CD4-positive, alpha-beta memory T cell (primary cell): Measurements from ENCODE around the gene RAPGEF4. TPM values are rescaled to one million over a fixed set of nuclear protein-coding genes. Genes with fewer than 3 reads are reported as not detected.
A peak's percentile ranks its signal among the peaks of the same experiment; 100 is the strongest.

Experiments used
- CTCF ChIA-PET: fragments of 350-600 bp; sonication (Branson Sonifier 250); formaldehyde crosslinking; loops from one replicate; lab custom pipeline; 2021; ENCODE audit warnings: inconsistent platforms; ENCODE audit not compliant: partially characterized antibody; lab: Charles Lee
- POLR2A ChIA-PET: fragments of 350-600 bp; sonication (Branson Sonifier 250); formaldehyde crosslinking; loops from one replicate; lab custom pipeline; 2021; ENCODE audit not compliant: partially characterized antibody; lab: Charles Lee
- DNase-seq, 5 donors: peaks; one replicate each; pipeline versions ENCODE4 v3.0.0 to v3.0.0-alpha.2; 2020 to 2022; ENCODE audit warnings: mixed read lengths in 1 of 5
- H3K27ac ChIP-seq: one replicate; pipeline ENCODE4 v1.7.0; 2013; ENCODE audit warnings: low read depth, low read length
- H3K27me3 ChIP-seq: 2 replicates; pipeline ENCODE4 v1.7.0; 2013; ENCODE audit warnings: mild to moderate bottlenecking, low read length, moderate library complexity; ENCODE audit not compliant: insufficient read depth
- H3K36me3 ChIP-seq: 2 replicates; pipeline ENCODE4 v1.7.0; 2013; ENCODE audit warnings: mild to moderate bottlenecking, low read length, moderate library complexity; ENCODE audit not compliant: insufficient read depth
- H3K4me1 ChIP-seq: 2 replicates; pipeline ENCODE4 v1.7.0; 2013; ENCODE audit warnings: mild to moderate bottlenecking, low read length, moderate library complexity; ENCODE audit not compliant: insufficient read depth
- H3K4me3 ChIP-seq, 2 donors: one replicate each; pipeline ENCODE4 v1.7.0; 2013; ENCODE audit warnings: low read length in 2 of 2, mild to moderate bottlenecking in 1 of 2
- H3K9me3 ChIP-seq, 2 donors: one replicate each; pipeline ENCODE4 v1.7.0; 2013; ENCODE audit warnings: low read length in 2 of 2, control low read depth in 1 of 2; ENCODE audit not compliant: control insufficient read depth in 1 of 2
- H3K27ac Mint-ChIP-seq, 7 donors: one replicate each; pipeline ENCODE4 v1.8.0; 2020 to 2021; ENCODE audit warnings: mixed read lengths in 7 of 7, mild to moderate bottlenecking in 6 of 7, inconsistent platforms in 3 of 7, moderate library complexity in 3 of 7
- H3K27me3 Mint-ChIP-seq, 2 donors: one replicate each; pipeline ENCODE4 v1.8.0; 2020 to 2021; ENCODE audit warnings: mixed read lengths in 2 of 2
- H3K36me3 Mint-ChIP-seq, 2 donors: one replicate each; pipeline ENCODE4 v1.8.0; 2020 to 2021; ENCODE audit warnings: mixed read lengths in 2 of 2, inconsistent platforms in 1 of 2, mild to moderate bottlenecking in 1 of 2
- H3K4me1 Mint-ChIP-seq, 4 donors: one replicate each; pipeline ENCODE4 v1.8.0; 2020 to 2021; ENCODE audit warnings: mixed read lengths in 4 of 4, mild to moderate bottlenecking in 1 of 4
- H3K4me3 Mint-ChIP-seq, 8 donors: one replicate each; pipeline ENCODE4 v1.8.0; 2020 to 2021; ENCODE audit warnings: mixed read lengths in 8 of 8, mild to moderate bottlenecking in 7 of 8, moderate library complexity in 6 of 8, inconsistent platforms in 3 of 8
- H3K9me3 Mint-ChIP-seq, 8 donors: one replicate each; pipeline ENCODE4 v1.8.0; 2020 to 2021; ENCODE audit warnings: mixed read lengths in 8 of 8, mild to moderate bottlenecking in 5 of 8, inconsistent platforms in 3 of 8, moderate library complexity in 1 of 8
- intact Hi-C: fragments of 100-400 bp; cut with micrococcal nuclease; formaldehyde crosslinking; loops from one replicate; pipeline ENCODE4 v1.15.1; 2023
- polyA plus RNA-seq, 2 donors: library from polyadenylated mRNA; unstranded; fragments of 300-500 nt; fragmentation: Illumina TruSeq; gene quantifications; one replicate each; pipeline ENCODE4 v1.2.3, GENCODE V29; 2021
- total RNA-seq, 2 experiments: library from RNA; stranded (reverse); gene quantifications; one replicate each; pipeline ENCODE4 v1.2.3, GENCODE V29; 2021

RAPGEF4 gene
- total RNA-seq (not detected), polyA plus RNA-seq (not detected)

- Mint-ChIP-seq H3K9me3 (no peaks in the 10 kb centered on the region), H3K36me3 (no peaks in the 10 kb centered on the region), H3K4me1 (peaks cover 0 to 8% (median 6%) of the 10 kb centered on the region in 4 donors), H3K27ac (no peak within 1 kb of the TSS), H3K27me3 (peaks cover 38 to 45% of the 10 kb centered on the region in 2 donors), H3K4me3 (peak within 1 kb of the TSS; percentile 52 to 81 (median 70))
- Histone ChIP-seq H3K4me1 (peaks cover 5% of the 10 kb centered on the region), H3K27ac (no peak within 1 kb of the TSS), H3K4me3 (no peak within 1 kb of the TSS), H3K9me3 (no peaks in the 10 kb centered on the region), H3K27me3 (peaks cover 15% of the 10 kb centered on the region), H3K36me3 (no peaks in the 10 kb centered on the region)
- ChIA-PET CTCF (no interaction called here), POLR2A (no interaction called here)
- intact Hi-C loops: no loop called here
- no peak for DNase-seq
Observed at GRCh38 chr2:172735582-172736423, at the start of gene RAPGEF4. Gene RAPGEF4 (plus strand): TSS chr2:172735845. CDS start chr2:172735984, 139 bp downstream.

GRCh38 chr2:172693037-172693436 is 42.6 kb upstream of the RAPGEF4 start:
- intact Hi-C loops: no loop called here
- H3K27ac ChIP-seq: no peak overlapping the region

GRCh38 chr2:172693529-172694455 is 41.9 kb upstream of the RAPGEF4 start:
- Histone ChIP-seq H3K27ac (no peak overlapping the region), H3K36me3 (no peaks in the 10 kb centered on the region), H3K4me1 (peaks cover 4% of the 10 kb centered on the region), H3K4me3 (no peak overlapping the region), H3K9me3 (no peaks in the 10 kb centered on the region), H3K27me3 (no peaks in the 10 kb centered on the region)
- Mint-ChIP-seq H3K27me3 (peaks cover 17 to 30% of the 10 kb centered on the region in 2 donors), H3K36me3 (no peaks in the 10 kb centered on the region), H3K9me3 (peaks cover 0 to 8% (median 4%) of the 10 kb centered on the region in 8 donors), H3K4me1 (peaks cover 10 to 13% (median 11%) of the 10 kb centered on the region in 4 donors), H3K4me3 (peak overlapping the region in 5 of 8 donors; percentile 12 to 42 (median 37)), H3K27ac (peak overlapping the region in 4 of 7 donors; percentile 1 to 61 (median 14))
- DNase-seq: no peak
- ChIA-PET POLR2A (no interaction called here), CTCF (no interaction called here)
- intact Hi-C loops: no loop called here

More at GRCh38 chr2:172693037-172693436, 42.6 kb upstream of the RAPGEF4 start:
- no peaks in the 10 kb centered on the region for H3K27me3 ChIP-seq
- no peaks in the 10 kb centered on the region for H3K9me3 ChIP-seq
- H3K27ac Mint-ChIP-seq: peak overlapping the region in 1 of 7 donors; percentile 24
- H3K36me3 Mint-ChIP-seq: peaks cover 0 to 2% of the 10 kb centered on the region in 2 donors
- H3K4me3 Mint-ChIP-seq: no peak overlapping the region
- DNase-seq: no peak
- POLR2A ChIA-PET: no interaction called here
- H3K36me3 ChIP-seq: no peaks in the 10 kb centered on the region
- no peak overlapping the region for H3K4me3 ChIP-seq
- peaks cover 0 to 13% (median 7%) of the 10 kb centered on the region in 8 donors for H3K9me3 Mint-ChIP-seq
- H3K4me1 Mint-ChIP-seq: peaks cover 10 to 13% (median 11%) of the 10 kb centered on the region in 4 donors
- peaks cover 18 to 35% of the 10 kb centered on the region in 2 donors for H3K27me3 Mint-ChIP-seq
- CTCF ChIA-PET: no interaction called here
- peaks cover 4% of the 10 kb centered on the region for H3K4me1 ChIP-seq

- CTCF ChIA-PET: no interaction called here
Observed at GRCh38 chr2:172697296-172697695, 38.3 kb upstream of the RAPGEF4 start.

GRCh38 chr2:172698041-172698863 is 37.4 kb upstream of the RAPGEF4 start:
- Histone ChIP-seq H3K4me3 (no peak overlapping the region), H3K27ac (no peak overlapping the region), H3K36me3 (no peaks in the 10 kb centered on the region), H3K4me1 (peaks cover 4% of the 10 kb centered on the region), H3K27me3 (no peaks in the 10 kb centered on the region), H3K9me3 (no peaks in the 10 kb centered on the region)
- Mint-ChIP-seq H3K9me3 (peaks cover 0 to 2% (median 0%) of the 10 kb centered on the region in 8 donors), H3K4me1 (peaks cover 6 to 7% (median 7%) of the 10 kb centered on the region in 4 donors), H3K27me3 (peaks cover 9 to 16% of the 10 kb centered on the region in 2 donors), H3K36me3 (no peaks in the 10 kb centered on the region), H3K27ac (no peak overlapping the region), H3K4me3 (no peak overlapping the region)
- no peak for DNase-seq
- intact Hi-C loops: no loop called here
- CTCF ChIA-PET: no interaction called here
- POLR2A ChIA-PET: no interaction called here

More at GRCh38 chr2:172697296-172697695, 38.3 kb upstream of the RAPGEF4 start:
- Histone ChIP-seq H3K4me3 (no peak overlapping the region), H3K27me3 (no peaks in the 10 kb centered on the region), H3K9me3 (no peaks in the 10 kb centered on the region), H3K36me3 (no peaks in the 10 kb centered on the region), H3K27ac (no peak overlapping the region), H3K4me1 (peaks cover 4% of the 10 kb centered on the region)
- Mint-ChIP-seq H3K9me3 (peaks cover 0 to 2% (median 0%) of the 10 kb centered on the region in 8 donors), H3K4me1 (peaks cover 10 to 11% (median 10%) of the 10 kb centered on the region in 4 donors), H3K4me3 (no peak overlapping the region), H3K36me3 (no peaks in the 10 kb centered on the region), H3K27me3 (peaks cover 11 to 22% of the 10 kb centered on the region in 2 donors), H3K27ac (no peak overlapping the region)
- POLR2A ChIA-PET: no interaction called here
- intact Hi-C loops: no loop called here
- DNase-seq: no peak

GRCh38 chr2:172701250-172701649 is 34.4 kb upstream of the RAPGEF4 start:
- Mint-ChIP-seq H3K27me3 (peaks cover 8 to 20% of the 10 kb centered on the region in 2 donors), H3K4me1 (no peaks in the 10 kb centered on the region), H3K9me3 (peaks cover 0 to 2% (median 0%) of the 10 kb centered on the region in 8 donors), H3K4me3 (no peak overlapping the region), H3K36me3 (no peaks in the 10 kb centered on the region), H3K27ac (no peak overlapping the region)
- ChIA-PET POLR2A (no interaction called here), CTCF (interaction anchor here (0.7 to 1.9 kb wide), 2 partner anchors 9 to 15 kb away, joined by 3 to 4 read pairs; no protein-coding TSS in a partner anchor)
- no peaks in the 10 kb centered on the region for H3K9me3 ChIP-seq
- no peak overlapping the region for H3K27ac ChIP-seq
- no peaks in the 10 kb centered on the region for H3K27me3 ChIP-seq
- no peak for DNase-seq
- H3K4me3 ChIP-seq: no peak overlapping the region
- no peaks in the 10 kb centered on the region for H3K4me1 ChIP-seq
- intact Hi-C loops: no loop called here
- no peaks in the 10 kb centered on the region for H3K36me3 ChIP-seq
